Stomach (tissue), 9 donors: Measurements from ENCODE around the gene TSPAN19. TPM values are rescaled to one million over a fixed set of nuclear protein-coding genes. Genes with fewer than 3 reads are reported as not detected.

ENCODE experiments used
- DNase-seq, 2 donors: peaks; one replicate each; pipeline versions ENCODE4 v3.0.0 to v3.0.0-alpha.2; 2013 to 2019
- H3K27ac ChIP-seq, 5 donors: fragments of 200-600 bp in 4 of 5; sonication (generic) in 4 of 5; one replicate each; pipeline ENCODE4 v1.5.1; 2013 to 2019; ENCODE audit warnings: mild to moderate bottlenecking in 1 of 5, moderate library complexity in 1 of 5
- H3K27me3 ChIP-seq, 3 donors: fragments of 200-600 bp; sonication (generic); one replicate each; pipeline ENCODE4 v1.5.1; 2017 to 2019; ENCODE audit warnings: mixed run types in 1 of 3
- H3K36me3 ChIP-seq, 4 donors: fragments of 200-600 bp; sonication (generic); 1 replicate in 3 of 4; 2 replicates in 1 of 4; pipeline ENCODE4 v1.5.1; 2016 to 2019
- H3K4me1 ChIP-seq, 4 donors: fragments of 200-600 bp; sonication (generic); one replicate each; pipeline ENCODE4 v1.5.1; 2016 to 2019
- H3K4me3 ChIP-seq, 4 donors: fragments of 200-600 bp; sonication (generic) in 3 of 4; one replicate each; pipeline ENCODE4 v1.5.1; 2016 to 2019; ENCODE audit warnings: mild to moderate bottlenecking in 1 of 4
- H3K9me3 ChIP-seq, 4 donors: fragments of 200-600 bp; sonication (generic); one replicate each; pipeline ENCODE4 v1.5.1; 2016 to 2019
- CTCF ChIP-seq, 7 experiments: fragments of 450-650 bp in 4 of 7; fragments of 200-600 bp in 3 of 7; sonication (generic) in 3 of 7; IDR thresholded peaks; one replicate each; pipeline ENCODE4 v1.5.1; 2016 to 2019; ENCODE audit warnings: antibody characterized with exemption in 7 of 7, control low read depth in 2 of 7, mild to moderate bottlenecking in 1 of 7
- EP300 ChIP-seq: sonication (generic); formaldehyde crosslinking; IDR thresholded peaks from one replicate; pipeline ENCODE4 v1.6.1; 2017; ENCODE audit warnings: antibody characterized with exemption
- POLR2A ChIP-seq, 4 donors: fragments of 450-650 bp; IDR thresholded peaks; one replicate each; pipeline ENCODE4 v1.6.1; 2016; ENCODE audit warnings: antibody characterized with exemption in 4 of 4, control low read depth in 2 of 4, mild to moderate bottlenecking in 1 of 4, moderate library complexity in 1 of 4
- POLR2AphosphoS5 ChIP-seq, 3 donors: sonication (generic); formaldehyde crosslinking; IDR thresholded peaks; one replicate each; pipeline ENCODE4 v1.6.1; 2016; ENCODE audit warnings: antibody characterized with exemption in 3 of 3
- WGBS, 5 donors: extraction: QIAGEN DNeasy Blood & Tissue Kit in 3 of 5; methylation state at CpG; one replicate each; pipeline versions ENCODE4 v1.1.5 to v1.1.7; 2013 to 2018; 5-methylcytosine and 5-hydroxymethylcytosine counted together
- intact Hi-C: fragments of 100-400 bp; cut with DNase I; formaldehyde crosslinking; loops from one replicate; pipeline ENCODE4 v1.15.1; 2023; ENCODE audit warnings: low total_unique reads
- polyA plus RNA-seq, 3 donors: library from polyadenylated mRNA; stranded (reverse); fragments of 200-250 nt; gene quantifications; one replicate each; pipeline ENCODE4 v1.2.3, GENCODE V29; 2013
- total RNA-seq, 5 donors: library from RNA; depleted of rRNA; stranded (reverse); fragments of >200 nt; gene quantifications; one replicate each; pipeline versions ENCODE4 v1.1.0 to v1.2.3, GENCODE V29; 2014 to 2016
- donor health status: healthy with polysubstance abuse.
- donor health status: Bipolar disorder and iron deficiency.
- donor health status: healthy.

TSPAN19 gene
- total and polyA plus RNA-seq, 8 donors: 12.3 TPM; not detected in 7

DNA sequence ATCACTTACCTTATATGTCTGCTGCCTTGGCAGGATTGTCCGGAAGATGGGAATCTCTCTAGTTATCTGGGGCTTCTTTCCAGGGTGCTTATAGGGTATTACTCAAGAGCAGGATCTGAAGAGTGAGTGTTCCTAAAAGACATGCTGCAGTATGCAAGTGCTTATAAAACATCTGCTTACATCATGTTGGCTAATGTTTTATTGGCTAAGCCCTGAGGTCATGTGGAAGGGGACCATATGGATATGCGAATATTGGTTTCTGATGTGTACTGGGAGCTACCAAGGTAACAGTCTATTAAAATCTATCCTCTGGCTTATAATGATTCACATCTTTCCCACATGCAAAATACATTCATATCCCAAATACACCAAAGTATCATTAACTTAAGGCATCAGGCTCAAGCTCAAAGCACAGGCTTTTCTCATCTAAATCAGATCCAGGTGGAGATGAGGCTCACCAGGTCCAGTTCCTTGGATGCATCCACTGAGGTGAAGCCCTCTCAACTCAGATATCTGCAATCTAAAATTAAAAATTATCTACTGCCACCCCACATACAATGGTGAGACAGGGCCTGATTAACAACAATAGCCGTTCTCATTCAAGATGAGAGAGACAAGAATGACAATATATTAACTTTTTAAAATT is 29.9 kb upstream of the TSPAN19 start:
- H3K9me3 ChIP-seq: no peaks in the 10 kb centered on the region
- 87 to 94% (median 88%) methylated on average over 3 of the region's 3 CpGs for WGBS, 5 donors
- no peak overlapping the region for H3K4me3 ChIP-seq
- TF ChIP-seq EP300 (no peak), POLR2AphosphoS5 (IDR thresholded peaks at IDR 0.05) (no peak), CTCF (IDR thresholded peaks at IDR 0.05) (no peak), POLR2A (IDR thresholded peaks at IDR 0.05) (no peak)
- no peak overlapping the region for H3K27ac ChIP-seq
- H3K36me3 ChIP-seq: no peaks in the 10 kb centered on the region
- intact Hi-C loops: no loop called here
- H3K4me1 ChIP-seq: no peaks in the 10 kb centered on the region
- H3K27me3 ChIP-seq: no peaks in the 10 kb centered on the region
- no peak for DNase-seq

- intact Hi-C loops: no loop called here
- Histone ChIP-seq H3K4me1 (no peaks in the 10 kb centered on the region), H3K36me3 (no peaks in the 10 kb centered on the region), H3K9me3 (no peaks in the 10 kb centered on the region), H3K27me3 (no peaks in the 10 kb centered on the region), H3K27ac (no peak overlapping the region), H3K4me3 (no peak overlapping the region)
- TF ChIP-seq CTCF (IDR thresholded peaks at IDR 0.05): no peak
- DNase-seq: no peak
- 57 to 70% (median 62%) methylated on average over 2 of the region's 2 CpGs for WGBS, 5 donors
These were observed 24.8 kb upstream of the TSPAN19 start for GRCh38 chr12:85060916-85061315.

DNA sequence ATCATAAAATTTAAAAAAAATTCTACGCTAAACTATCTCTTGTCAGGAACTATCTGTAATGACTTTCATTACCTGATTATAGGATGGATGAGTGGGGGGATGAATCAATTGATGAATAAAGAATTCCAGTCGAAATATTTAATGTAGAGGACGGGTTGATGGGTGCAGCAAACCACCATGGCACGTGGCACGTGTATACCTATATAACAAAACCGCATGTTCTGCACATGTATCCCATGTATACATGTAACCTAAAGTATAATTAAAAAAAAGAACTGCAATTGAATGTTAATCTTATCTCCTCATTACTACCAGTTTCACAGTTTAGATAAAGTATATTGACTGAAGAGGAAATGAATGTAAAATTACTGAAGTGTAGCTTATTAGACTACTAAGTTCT is 23.5 kb upstream of the TSPAN19 start:
- TF ChIP-seq EP300 (no peak), POLR2A (IDR thresholded peaks at IDR 0.05) (no peak), CTCF (IDR thresholded peaks at IDR 0.05) (no peak), POLR2AphosphoS5 (IDR thresholded peaks at IDR 0.05) (no peak)
- no peak for DNase-seq
- intact Hi-C loops: no loop called here

DNA sequence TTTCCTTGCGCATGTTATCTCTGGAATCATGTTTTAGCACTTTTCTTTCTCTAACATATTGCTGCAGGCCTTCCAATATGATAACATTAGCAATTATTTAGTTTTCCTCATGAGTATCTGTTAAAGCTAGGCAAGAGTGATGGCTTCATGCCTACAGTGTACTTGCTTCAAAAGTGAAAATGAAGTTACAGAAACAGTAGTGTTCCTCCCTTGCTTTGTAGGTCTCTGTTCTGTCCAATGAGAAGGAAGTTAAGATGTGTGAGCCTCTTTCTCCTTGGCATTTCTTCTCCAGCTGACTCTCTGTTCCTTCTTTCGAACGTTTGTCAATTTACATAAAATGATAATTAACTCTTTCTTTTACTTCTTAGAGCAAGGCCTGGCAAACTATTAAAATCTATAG is 22.3 kb upstream of the TSPAN19 start:
- 35 to 47% (median 39%) methylated on average over 3 of the region's 3 CpGs for whole genome bisulfite sequencing, 5 donors
- Histone ChIP-seq H3K36me3 (no peaks in the 10 kb centered on the region), H3K27ac (no peak overlapping the region), H3K4me3 (no peak overlapping the region), H3K9me3 (no peaks in the 10 kb centered on the region), H3K27me3 (no peaks in the 10 kb centered on the region), H3K4me1 (no peaks in the 10 kb centered on the region)
- intact Hi-C loops: no loop called here
- DNase-seq: no peak
- TF ChIP-seq POLR2A (IDR thresholded peaks at IDR 0.05) (no peak), CTCF (IDR thresholded peaks at IDR 0.05) (no peak)

More for the DNA sequence above, 23.5 kb upstream of the TSPAN19 start:
- H3K9me3 ChIP-seq: no peaks in the 10 kb centered on the region
- no peak overlapping the region for H3K27ac ChIP-seq
- no peaks in the 10 kb centered on the region for H3K36me3 ChIP-seq
- 50 to 62% (median 59%) methylated on average over 6 of the region's 6 CpGs for WGBS, 5 donors
- H3K4me3 ChIP-seq: no peak overlapping the region
- no peaks in the 10 kb centered on the region for H3K4me1 ChIP-seq
- H3K27me3 ChIP-seq: no peaks in the 10 kb centered on the region
